HG03342 (cell line): ENCODE results near the gene NADK2.
A peak's percentile ranks its signal among the peaks of the same experiment; 100 is the strongest.

Source experiments
- ATAC-seq: cut with Tn5 transposase; IDR thresholded peaks from one replicate; pipeline ENCODE4 v1.9.1; 2021; ENCODE audit warnings: mild to moderate bottlenecking, moderate library complexity; ENCODE audit not compliant: unreplicated experiment

NADK2 gene

DNA sequence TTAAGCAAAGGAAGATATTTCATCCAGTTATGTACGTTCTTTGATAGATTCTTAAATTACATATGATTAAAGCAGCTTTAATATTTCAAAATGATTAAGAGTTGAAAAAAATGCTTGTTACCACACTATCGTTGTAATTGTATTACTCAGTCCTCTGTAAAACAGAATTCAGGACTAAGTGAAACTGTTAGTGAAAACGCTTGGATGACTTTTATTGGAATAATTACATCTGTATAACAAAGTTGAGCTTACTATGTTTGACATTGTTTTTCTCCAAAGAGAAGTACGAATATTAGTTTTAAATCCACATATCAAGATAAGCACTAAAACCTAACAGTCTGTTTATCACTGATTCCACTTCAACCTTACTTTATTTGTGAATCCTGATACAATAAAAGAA is 8.7 kb upstream of the NADK2 start:
- ATAC-seq: no peak

DNA sequence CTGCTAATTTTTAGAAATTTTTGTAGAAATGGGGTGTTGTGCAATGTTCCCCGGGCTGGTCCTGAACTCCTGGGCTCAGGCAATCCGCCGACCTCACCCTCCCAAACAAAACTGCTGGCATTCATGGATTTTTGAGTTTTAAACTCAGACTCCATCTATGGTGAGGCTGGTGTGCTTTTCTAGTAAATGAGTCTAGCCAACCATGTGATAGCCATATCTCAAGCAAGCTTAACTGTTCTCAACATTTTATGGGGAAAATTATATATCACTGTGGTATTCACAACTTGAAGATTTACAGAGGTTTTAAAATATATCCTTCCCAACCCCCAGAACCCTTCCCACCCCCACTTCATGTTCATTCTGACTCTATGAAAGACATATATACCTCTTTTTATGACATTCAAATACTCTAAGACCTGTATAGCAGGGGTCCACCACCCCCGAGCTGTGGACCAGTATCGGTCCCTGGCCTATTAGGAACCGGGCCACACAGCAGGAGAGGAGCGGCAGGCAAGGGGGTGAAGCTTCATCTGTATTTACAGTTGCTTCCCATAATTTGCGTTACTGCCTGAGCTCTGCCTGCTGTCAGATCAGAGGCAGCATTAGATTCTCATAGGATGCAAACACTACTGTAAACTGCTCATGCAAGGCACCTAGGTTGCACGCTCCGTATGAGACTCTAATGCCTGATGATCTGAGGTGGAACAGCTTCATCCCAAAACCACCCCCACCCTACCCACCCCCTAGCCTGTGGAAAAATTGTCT is 4.5 kb upstream of the NADK2 start:
- no peak for ATAC-seq

GRCh38 chr5:36244076-36244475 is 2.4 kb upstream of the NADK2 start:
- no peak for ATAC-seq

GRCh38 chr5:36243653-36244052 is 1.9 kb upstream of the NADK2 start:
- ATAC-seq: no peak

GRCh38 chr5:36242534-36243485 is 1.1 kb upstream of the NADK2 start:
- no peak for ATAC-seq

GRCh38 chr5:36240779-36241630 is 720 bp downstream of the NADK2 start:
- ATAC-seq: peak; percentile 23

GRCh38 chr5:36239370-36240293 is 2.1 kb downstream of the NADK2 start:
- no peak for ATAC-seq

DNA sequence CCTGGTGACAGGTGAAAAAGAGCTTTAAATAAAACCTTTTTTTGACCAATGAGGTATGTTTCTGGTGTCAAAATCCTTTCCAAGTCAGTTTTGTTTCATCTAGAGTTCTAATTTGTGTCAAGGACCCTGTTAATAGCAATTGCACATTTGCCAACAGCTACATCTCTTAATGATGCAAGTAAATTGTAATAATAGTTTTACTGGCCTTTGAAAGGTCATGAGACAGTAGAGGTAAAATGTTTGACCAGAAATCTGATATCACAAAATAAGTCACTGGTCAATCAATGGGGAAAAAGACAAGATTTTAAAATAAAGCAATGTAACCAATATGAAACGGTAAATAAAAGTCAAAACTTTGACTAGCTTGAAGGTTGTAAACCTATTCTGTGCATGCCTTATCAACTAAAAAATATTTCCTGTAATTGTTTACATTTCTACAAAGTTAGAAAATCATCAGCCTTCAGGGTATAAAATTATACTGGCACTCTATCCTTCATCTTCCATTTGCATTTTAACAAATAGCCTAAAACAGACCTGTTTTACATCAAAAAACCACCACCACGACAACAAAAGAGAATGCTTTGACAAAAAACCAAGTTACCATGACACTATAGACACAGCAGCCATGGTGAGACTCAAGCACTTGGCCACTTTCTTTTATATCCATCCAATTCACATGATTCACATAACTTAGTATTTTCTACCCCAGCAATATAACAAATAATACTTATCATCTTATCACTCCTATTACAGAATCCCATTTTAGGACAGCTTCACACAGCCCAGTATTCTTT is 3.0 kb downstream of the NADK2 start:
- no peak for ATAC-seq

DNA sequence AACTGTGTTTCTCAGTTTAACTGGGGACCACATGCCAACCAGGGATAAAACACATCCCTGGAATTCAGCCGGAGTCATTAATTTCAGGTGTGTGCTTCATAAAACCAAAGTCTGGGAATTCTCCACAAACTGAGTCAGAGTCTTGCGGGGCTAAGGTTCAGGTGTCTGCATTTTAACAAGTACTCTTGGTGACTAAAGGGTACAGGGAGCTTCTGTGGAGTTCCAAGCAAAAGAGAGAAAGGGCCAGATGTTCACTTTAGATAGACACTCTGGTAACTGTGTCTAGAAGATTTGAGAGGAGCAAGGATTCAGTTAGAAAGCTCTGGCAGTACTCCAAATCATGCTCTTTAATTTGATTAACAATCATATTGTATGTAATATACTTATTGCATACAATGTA is 4.0 kb downstream of the NADK2 start:
- ATAC-seq: no peak

DNA sequence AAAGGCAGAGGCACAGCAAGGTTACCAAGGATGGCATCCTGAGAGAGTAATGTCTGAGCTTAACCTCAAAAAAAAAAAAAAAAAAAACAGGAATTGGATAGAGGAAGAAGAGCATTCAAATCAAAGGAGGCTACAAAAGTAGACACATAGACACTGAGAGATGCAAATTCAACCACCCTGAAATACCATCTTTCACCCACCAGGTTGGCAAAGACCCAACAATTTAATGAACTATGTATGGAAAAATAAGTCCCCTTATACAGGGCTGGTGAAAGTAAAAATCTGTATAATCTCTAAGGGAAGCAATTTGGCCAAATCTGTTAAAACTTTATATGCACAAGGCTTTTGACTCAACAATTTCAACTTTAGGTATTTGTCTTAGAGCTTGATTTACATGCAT is 4.9 kb downstream of the NADK2 start:
- ATAC-seq: no peak

GRCh38 chr5:36232533-36232932 is 9.2 kb downstream of the NADK2 start:
- ATAC-seq: no peak

DNA sequence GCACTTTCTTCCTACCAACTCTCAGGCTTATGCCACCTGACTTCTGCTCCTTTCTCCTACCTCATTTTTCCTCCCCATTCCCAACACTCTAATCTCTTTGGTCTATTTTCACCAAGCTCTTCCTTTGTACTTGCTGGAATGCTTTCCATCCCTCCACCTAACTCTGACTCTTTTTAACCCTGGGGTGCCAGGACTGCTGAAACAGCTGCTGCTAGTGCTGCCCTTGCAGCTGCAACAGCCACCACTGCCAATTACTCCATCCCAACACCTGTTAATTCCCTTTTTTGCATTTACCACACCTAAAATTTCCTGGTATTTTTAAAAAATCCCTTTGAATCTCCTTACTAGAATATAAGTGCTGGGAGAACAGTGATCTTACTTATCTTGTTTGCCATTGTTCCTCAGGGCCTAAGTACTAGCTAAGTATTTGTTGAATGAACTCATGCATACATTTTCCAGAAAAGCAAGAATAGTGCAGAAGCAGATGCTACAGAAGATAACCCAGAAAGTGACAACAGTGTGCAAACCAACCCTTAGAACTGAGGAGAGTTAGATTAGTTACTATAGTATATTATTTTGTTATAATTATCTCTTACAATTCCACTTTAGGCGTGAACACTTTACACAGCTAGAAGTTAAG is 11.5 kb downstream of the NADK2 start:
- ATAC-seq: no peak

GRCh38 chr5:36228505-36228904 is 13.2 kb downstream of the NADK2 start:
- no peak for ATAC-seq

GRCh38 chr5:36227046-36227445 is 14.7 kb downstream of the NADK2 start:
- no peak for ATAC-seq

DNA sequence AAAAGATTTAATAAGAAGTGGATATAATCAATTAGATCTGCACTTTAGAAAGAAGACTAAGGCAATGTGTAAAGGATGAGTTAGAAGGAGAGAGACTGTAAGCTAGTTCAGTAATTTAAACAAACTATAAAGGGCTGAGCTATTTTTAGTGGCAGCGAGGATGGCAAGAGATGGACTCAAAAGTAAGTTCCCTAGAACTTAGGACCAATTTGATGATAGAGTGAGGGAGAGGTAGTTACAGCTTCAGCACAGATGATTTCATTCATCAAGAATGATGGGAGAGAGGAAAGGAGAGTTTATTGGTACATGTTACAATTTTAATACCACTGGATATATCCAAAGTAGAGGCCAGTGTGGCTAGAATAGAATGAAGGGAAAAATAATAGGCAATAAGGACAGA is 19.1 kb downstream of the NADK2 start:
- no peak for ATAC-seq

GRCh38 chr5:36217988-36218387 is 23.7 kb downstream of the NADK2 start:
- ATAC-seq: no peak

DNA sequence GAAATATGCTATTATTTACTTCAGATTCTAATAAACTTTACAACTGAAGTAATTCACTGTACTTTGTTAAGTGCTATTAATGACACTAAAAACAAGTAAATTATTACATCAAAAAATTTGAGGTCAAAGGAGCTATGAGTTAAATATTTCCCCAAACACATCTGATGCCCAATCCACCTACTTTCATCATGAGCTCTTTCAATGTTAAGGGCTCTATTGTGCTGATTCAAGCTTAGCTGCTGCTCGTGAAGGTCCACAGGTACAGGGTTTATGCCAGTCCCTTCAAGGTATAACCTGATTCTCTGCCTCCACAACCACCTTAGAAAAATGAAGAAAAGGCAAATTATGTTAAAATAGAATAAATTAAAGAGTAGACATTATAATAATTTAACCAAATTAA is 24.2 kb downstream of the NADK2 start:
- no peak for ATAC-seq

- no peak for ATAC-seq
Measured at GRCh38 chr5:36215910-36216309, 25.8 kb downstream of the NADK2 start.

DNA sequence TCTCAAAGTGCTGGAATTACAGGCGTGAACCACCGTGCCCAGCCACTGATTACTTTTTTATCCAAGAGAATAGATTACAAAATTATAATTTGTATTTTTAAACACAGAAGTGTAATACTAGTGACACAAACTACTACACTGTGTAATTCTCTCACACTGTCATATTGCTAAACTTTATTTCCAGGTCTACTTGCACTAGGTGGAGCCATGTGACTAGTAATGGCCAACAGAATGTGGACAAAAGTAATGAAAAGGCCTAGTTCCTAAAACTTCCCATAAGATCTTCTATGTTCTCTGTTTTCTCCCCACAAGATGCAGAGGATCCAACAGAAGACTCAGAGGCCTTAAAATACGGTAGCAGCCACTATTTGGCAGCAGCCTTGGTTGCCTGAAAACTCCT is 27.3 kb downstream of the NADK2 start:
- no peak for ATAC-seq
